GM10266 (cell line): ENCODE measurements around the gene CLCN1.

Experiments
- DNase-seq: peaks from one replicate; pipeline ENCODE4 v3.0.0; 2012; ENCODE audit errors: extremely low spot score
- CTCF ChIP-seq: IDR thresholded peaks from 2 replicates; pipeline ENCODE4 v1.5.1; 2012; ENCODE audit warnings: mild to moderate bottlenecking, low read depth; ENCODE audit not compliant: control insufficient read depth, insufficient read depth; ENCODE audit errors: missing control alignments

CLCN1 gene

GRCh38 chr7:143374561-143374960 lies 58.6 kb downstream of the CLCN1 start:
- DNase-seq, result no peak
- TF ChIP-seq CTCF, result no peak

DNA sequence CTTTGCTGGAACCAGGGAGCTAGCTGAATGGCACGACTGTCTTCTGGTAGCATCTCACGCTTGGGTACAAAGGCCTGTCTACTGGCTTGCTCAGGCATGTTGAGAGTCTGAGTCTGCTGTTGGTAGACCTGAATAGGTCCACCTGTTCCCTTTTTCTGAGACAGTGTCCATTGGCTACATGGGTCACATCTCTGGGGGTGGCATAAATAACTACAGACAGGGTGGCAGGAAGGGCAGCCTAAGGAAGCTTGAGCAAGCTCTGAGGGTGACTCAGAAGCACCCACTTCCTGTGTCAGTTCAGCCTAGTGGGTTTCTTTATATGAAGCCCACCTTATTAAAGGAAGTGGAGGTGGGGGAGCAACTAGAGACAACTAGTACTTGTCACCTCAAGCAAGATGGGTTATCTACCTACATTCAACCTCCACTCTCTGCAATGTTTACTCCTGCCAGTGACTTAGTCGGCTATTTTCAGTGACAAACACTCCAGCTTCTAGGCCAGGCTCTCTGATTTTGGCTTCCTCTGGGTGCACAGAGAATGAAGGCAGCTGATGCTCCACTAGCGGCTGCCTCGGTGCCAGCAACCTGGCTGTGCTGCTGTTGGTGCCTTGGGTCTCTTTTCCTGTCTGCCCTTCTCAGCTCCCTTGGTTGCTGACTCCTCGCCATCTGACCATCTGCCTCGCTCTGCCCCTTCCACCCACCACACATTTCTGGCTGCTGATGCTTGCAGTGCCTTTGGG lies 59.6 kb downstream of the CLCN1 start:
- no peak for DNase-seq

DNA sequence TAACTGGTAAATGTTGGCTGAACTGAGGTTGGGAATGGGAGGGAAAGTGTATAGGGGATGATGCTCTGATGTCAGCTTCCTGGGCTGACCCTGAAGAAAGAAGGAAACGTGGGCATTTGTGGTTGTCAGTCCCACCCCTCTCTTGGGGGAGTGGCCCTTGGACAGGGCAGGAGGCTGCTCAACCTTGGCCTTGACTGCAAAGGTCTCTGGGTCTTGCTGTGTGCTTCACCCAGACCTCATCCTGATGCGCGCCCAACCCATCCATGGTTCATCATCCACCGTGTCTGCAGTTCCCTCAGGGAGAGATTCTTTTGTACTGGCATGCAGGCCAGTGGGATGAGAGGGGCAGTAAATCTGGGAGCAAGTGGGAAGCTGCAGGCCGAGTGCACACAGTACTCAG lies 60.5 kb downstream of the CLCN1 start:
- TF ChIP-seq CTCF, result no peak
- no peak for DNase-seq

More for the DNA sequence above, 59.6 kb downstream of the CLCN1 start:
- TF ChIP-seq CTCF, result no peak

DNA sequence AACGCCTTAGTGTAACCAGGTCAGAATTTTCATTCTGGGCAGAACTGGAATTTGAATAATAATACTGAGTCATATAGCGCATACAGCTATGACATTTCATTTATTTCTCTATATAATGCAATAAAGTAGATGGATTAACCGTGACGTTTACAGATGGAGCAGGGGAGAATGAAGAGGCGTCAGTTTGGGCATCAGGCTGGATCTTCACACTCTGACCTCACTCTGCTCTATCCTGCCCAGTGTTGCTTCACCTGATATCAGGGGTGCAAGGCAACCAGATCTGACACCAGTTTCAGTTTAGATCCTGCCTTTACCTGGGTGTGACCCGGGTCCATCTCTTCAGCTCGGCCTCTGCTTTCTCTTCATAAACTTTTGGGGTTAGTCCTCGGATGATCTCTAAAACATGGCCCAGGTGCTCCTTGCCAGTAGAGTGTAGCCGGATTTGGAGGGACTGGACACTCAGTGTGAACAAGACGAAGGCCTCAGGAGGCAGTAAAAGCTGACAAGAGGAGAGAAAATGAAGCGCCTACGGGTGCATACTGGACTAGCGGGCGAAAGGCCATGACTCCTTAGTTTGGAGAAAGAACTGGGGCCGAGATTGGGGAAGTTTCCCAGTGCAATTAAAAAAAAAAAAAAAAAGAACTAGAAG lies 63.8 kb downstream of the CLCN1 start:
- no peak for TF ChIP-seq CTCF
- no peak for DNase-seq

GRCh38 chr7:143380260-143380645 lies 64.3 kb downstream of the CLCN1 start:
- DNase-seq, result peak; percentile 88
- peak; percentile 89 for TF ChIP-seq CTCF

DNA sequence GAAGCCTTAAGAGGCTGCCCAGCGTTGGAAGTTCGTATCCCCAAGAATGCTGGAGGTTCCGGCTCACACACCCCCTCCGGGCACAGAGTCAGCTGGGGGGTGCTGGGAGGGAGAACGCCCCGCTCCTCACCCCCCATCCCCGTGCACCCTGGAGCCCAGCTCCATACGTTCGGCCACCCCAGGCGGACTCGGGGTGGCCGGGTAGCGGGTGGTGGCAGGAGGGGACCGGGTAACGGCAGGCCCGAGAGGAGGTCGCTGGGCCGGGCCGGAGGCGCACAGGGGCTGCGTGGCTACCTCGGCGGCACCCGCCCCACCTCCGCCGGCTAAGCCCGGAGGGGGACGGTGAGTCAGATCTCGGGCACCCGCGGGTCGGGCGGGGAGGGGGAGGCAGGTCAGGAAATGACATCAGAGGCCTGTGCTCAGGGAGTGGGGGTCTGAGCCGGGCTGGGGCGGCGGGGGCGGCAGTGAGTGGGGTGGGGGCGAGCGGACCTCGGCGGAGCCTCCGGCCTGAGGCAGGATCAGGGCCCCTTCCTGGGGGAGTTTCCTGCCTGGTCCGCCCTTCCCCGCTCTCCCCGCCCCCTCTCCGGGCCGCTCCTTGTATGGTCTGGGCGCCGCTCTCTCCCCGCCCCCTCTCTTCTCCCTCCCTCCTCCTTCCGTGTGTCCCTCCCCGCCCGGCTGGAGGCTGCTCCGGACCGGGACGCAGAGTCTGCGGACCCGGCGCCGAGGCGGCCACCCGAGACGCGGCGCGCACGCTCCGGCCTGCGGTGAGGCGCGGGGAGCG lies 64.9 kb downstream of the CLCN1 start, which contains the start of gene ZYX:
TSS of gene ZYX (plus strand) at position 700 of the 781 bp plus-strand sequence. CDS start 227 bp downstream, outside the sequence.
- TF ChIP-seq CTCF, result no peak
- DNase-seq, result peak; percentile 97
